ENCODE results near the gene LRRC32.

LRRC32 gene

GRCh38 chr11:76665921-76666351 lies 4.6 kb downstream of the LRRC32 start:
- TF ChIP-seq CTCF (IDR thresholded peaks at IDR 0.05; ENCODE audit: extremely low read depth, missing control alignments): no peak
- DNase-seq (ENCODE audit: low spot score): no peak

GRCh38 chr11:76665172-76665571 lies 5.4 kb downstream of the LRRC32 start:
- DNase-seq (ENCODE audit: low spot score): no peak
- no peak for TF ChIP-seq CTCF (IDR thresholded peaks at IDR 0.05; ENCODE audit: extremely low read depth, missing control alignments)

- no peak for TF ChIP-seq CTCF (IDR thresholded peaks at IDR 0.05; ENCODE audit: extremely low read depth, missing control alignments)
- DNase-seq (ENCODE audit: low spot score): no peak
These were observed 5.9 kb downstream of the LRRC32 start for GRCh38 chr11:76664578-76665061.

- DNase-seq (ENCODE audit: low spot score): no peak
- TF ChIP-seq CTCF (IDR thresholded peaks at IDR 0.05; ENCODE audit: extremely low read depth, missing control alignments): no peak
These were observed 6.6 kb downstream of the LRRC32 start for GRCh38 chr11:76663912-76664440.

GRCh38 chr11:76663486-76663810 lies 7.1 kb downstream of the LRRC32 start:
- TF ChIP-seq CTCF (IDR thresholded peaks at IDR 0.05; ENCODE audit: extremely low read depth, missing control alignments): no peak

GRCh38 chr11:76662656-76663485 lies 7.7 kb downstream of the LRRC32 start:
- DNase-seq (ENCODE audit: low spot score): no peak
- no peak for TF ChIP-seq CTCF (IDR thresholded peaks at IDR 0.05; ENCODE audit: extremely low read depth, missing control alignments)

More at GRCh38 chr11:76663486-76663810, 7.1 kb downstream of the LRRC32 start:
- DNase-seq (ENCODE audit: low spot score): no peak

GRCh38 chr11:76661834-76662434 lies 8.6 kb downstream of the LRRC32 start:
- no peak for DNase-seq (ENCODE audit: low spot score)
- no peak for TF ChIP-seq CTCF (IDR thresholded peaks at IDR 0.05; ENCODE audit: extremely low read depth, missing control alignments)
